K562 (cell line): ENCODE results near the gene FANK1. TPM values are rescaled to one million over a fixed set of nuclear protein-coding genes. Genes with fewer than 3 reads are reported as not detected.

Experiments
- ATAC-seq: fragments of 200-7000 bp; cut with Tn5 transposase; 3 replicates; pipeline ENCODE4 v1.9.1; 2020; ENCODE audit warnings: moderate library complexity
- BruUV-seq: library from RNA; stranded (reverse); fragments of 400-500 nt; replicated peaks from 2 replicates; lab custom pipeline; 2021; lab: Mats Ljungman, UMichigan
- CTCF ChIA-PET: fragments of 300-600 bp; formaldehyde crosslinking; extraction: SDS; loops from one replicate; lab custom pipeline; 2021; ENCODE audit warnings: low intra/inter-chr PET ratio; lab: Yijun Ruan, JAX
- POLR2A ChIA-PET: fragments of 300-600, 350-650 bp; sonication (Branson Sonifier 250); formaldehyde crosslinking; extraction: SDS; loops from one replicate; lab custom pipeline; 2021; ENCODE audit warnings: antibody characterized with exemption, inconsistent platforms; lab: Yijun Ruan, JAX
- DNase-seq, 4 experiments: peaks; one replicate each; pipeline versions ENCODE4 v3.0.0 to v3.0.0-alpha.2; 2011 to 2018; ENCODE audit warnings: low spot score in 3 of 4, mixed read lengths in 3 of 4; ENCODE audit errors: extremely low read depth in 1 of 4
- FAIRE-seq: peaks from 2 replicates; lab custom pipeline; 2011; peaks lifted over from hg19 to GRCh38; lab: Jason Lieb, UNC
- H2AFZ ChIP-seq: 2 replicates; pipeline ENCODE4 v1.6.0; 2011; ENCODE audit warnings: low read depth, low read length, control low read depth, inconsistent platforms
- H3K27ac ChIP-seq: fragments of 200-600 bp; 3 replicates; pipeline ENCODE4 v1.8.0; 2011; ENCODE audit warnings: low read depth, mild to moderate bottlenecking, control low read depth, inconsistent platforms, low read length, moderate library complexity, mixed read lengths; ENCODE audit errors: extremely low read depth
- H3K27me3 ChIP-seq, 2 experiments: fragments of 300-600 bp in 1 of 2; 2 replicates in 1 of 2; 3 replicates in 1 of 2; pipeline versions ENCODE4 v1.6.0 to v1.8.0; 2011; ENCODE audit warnings: inconsistent platforms in 2 of 2, low read length in 2 of 2, mild to moderate bottlenecking in 1 of 2, mixed read lengths in 1 of 2, moderate library complexity in 1 of 2; ENCODE audit not compliant: control insufficient read depth in 2 of 2, insufficient read depth in 2 of 2
- H3K36me3 ChIP-seq: fragments of 300-600 bp; 3 replicates; pipeline ENCODE4 v1.8.0; 2011; ENCODE audit warnings: mild to moderate bottlenecking, low read length, inconsistent platforms; ENCODE audit not compliant: control insufficient read depth, insufficient read depth
- H3K4me1 ChIP-seq, 2 experiments: fragments of 200-600 bp in 1 of 2; replicated peaks in 1 of 2; 2 replicates in 1 of 2; 3 replicates in 1 of 2; pipeline versions ENCODE4 v1.5.1 to v1.8.0; 2011; ENCODE audit warnings: inconsistent platforms in 2 of 2, low read length in 2 of 2, mild to moderate bottlenecking in 1 of 2, mixed read lengths in 1 of 2, moderate library complexity in 1 of 2; ENCODE audit not compliant: control insufficient read depth in 2 of 2, insufficient read depth in 2 of 2
- H3K4me2 ChIP-seq: 2 replicates; pipeline ENCODE4 v1.6.1; 2011; ENCODE audit warnings: low read length, control low read depth, inconsistent platforms, mixed read lengths; ENCODE audit not compliant: insufficient read depth
- H3K4me3 ChIP-seq: fragments of 200-600 bp; sonication (generic), shearing (Covaris generic); 2 replicates; pipeline ENCODE4 v1.5.1; 2016; ENCODE audit warnings: control low read depth, inconsistent platforms
- H3K79me2 ChIP-seq: fragments of 200-600 bp; 3 replicates; pipeline ENCODE4 v1.8.0; 2011; ENCODE audit warnings: low read length, inconsistent platforms; ENCODE audit not compliant: control insufficient read depth, insufficient read depth
- H3K9ac ChIP-seq, 2 experiments: 2 replicates each; pipeline versions ENCODE4 v1.6.0 to v1.6.1; 2011; ENCODE audit warnings: low read depth in 2 of 2, low read length in 2 of 2, control low read depth in 1 of 2, inconsistent platforms in 1 of 2, mild to moderate bottlenecking in 1 of 2, mixed read lengths in 1 of 2; ENCODE audit not compliant: insufficient read depth in 1 of 2
- H3K9me1 ChIP-seq: one replicate; pipeline ENCODE4 v1.6.0; 2011; ENCODE audit warnings: inconsistent platforms, mild to moderate bottlenecking, low read length, moderate library complexity; ENCODE audit not compliant: control insufficient read depth, insufficient read depth
- H3K9me3 ChIP-seq: replicated peaks from 2 replicates; pipeline ENCODE4 v1.5.1; 2011; ENCODE audit warnings: low read depth, low read length, inconsistent platforms; ENCODE audit not compliant: control insufficient read depth, insufficient read depth
- H4K20me1 ChIP-seq: replicated peaks from 2 replicates; pipeline ENCODE4 v1.6.1; 2011; ENCODE audit warnings: low read length, inconsistent platforms, mixed read lengths; ENCODE audit not compliant: control insufficient read depth, insufficient read depth
- EP400 ChIP-seq: fragments of 450-650 bp; IDR thresholded peaks from 2 replicates; pipeline ENCODE4 v1.6.1; 2017; ENCODE audit warnings: antibody characterized with exemption, mild to moderate bottlenecking, moderate library complexity
- EWSR1 ChIP-seq: fragments of 450-650 bp; IDR thresholded peaks from 2 replicates; pipeline ENCODE4 v1.6.1; 2018; ENCODE audit warnings: borderline replicate concordance, mild to moderate bottlenecking, low read depth, moderate library complexity; ENCODE audit not compliant: partially characterized antibody
- HNRNPLL ChIP-seq: fragments of 200-400 bp; formaldehyde crosslinking; IDR thresholded peaks from 2 replicates; pipeline ENCODE4 v1.6.1; 2017; ENCODE audit warnings: low read length, low read depth, mild to moderate bottlenecking; ENCODE audit not compliant: poor library complexity, severe bottlenecking
- NFRKB ChIP-seq: fragments of 450-650 bp; IDR thresholded peaks from 2 replicates; pipeline ENCODE4 v1.6.1; 2016; ENCODE audit warnings: low read depth
- NUFIP1 ChIP-seq: fragments of 450-650 bp; IDR thresholded peaks from 2 replicates; pipeline ENCODE4 v1.6.1; 2018; ENCODE audit not compliant: partially characterized antibody
- TEAD2 ChIP-seq: fragments of 450-650 bp; IDR thresholded peaks from 2 replicates; pipeline ENCODE4 v1.6.1; 2016; ENCODE audit warnings: missing genetic modification characterization, control low read depth, missing compliant biosample characterization
- ZNF253 ChIP-seq: fragments of 250-450 bp; sonication (Bioruptor Pico); conservative IDR thresholded peaks from 2 replicates; pipeline ENCODE4 v1.6.1; 2021; ENCODE audit warnings: mild to moderate bottlenecking
- WGBS: fragments of 100-300 bp; shearing (Covaris generic); methylation state at CpG from one replicate; pipeline ENCODE4 v1.1.6; 2016; ENCODE audit warnings: low coverage, mixed read lengths; ENCODE audit not compliant: insufficient coverage; ENCODE audit errors: missing lambda C conversion rate; 5-methylcytosine and 5-hydroxymethylcytosine counted together
- in situ Hi-C: fragments of 300-500 bp; cut with MboI; formaldehyde crosslinking; loops from 4 replicates; pipeline ENCODE4 v1.15.0; 2018; ENCODE audit warnings: inconsistent platforms, mixed read lengths
- intact Hi-C: fragments of 100-400 bp; cut with micrococcal nuclease; formaldehyde crosslinking; loops from 2 replicates; pipeline ENCODE4 v1.14.2; 2022
- polyA plus RNA-seq, 8 experiments: library from polyadenylated mRNA; depleted of rRNA in 4 of 8; stranded (reverse) in 5 of 8; unstranded in 3 of 8; fragments of >200 nt; fragmentation: Nextera tagmentation in 2 of 8; fragmentation: Illumina TruSeq in 1 of 8; extraction: Ambion mirVana in 2 of 8; extraction: Trizol in 1 of 8; gene quantifications; 2 replicates each; pipeline versions ENCODE4 v1.2.1 to v1.2.3, GENCODE V29; 2011 to 2014; ENCODE audit warnings: inconsistent platforms in 1 of 8, missing spikeins in 1 of 8
- total RNA-seq, 7 experiments: library from RNA; depleted of rRNA in 6 of 7; stranded (reverse); fragments of >200 nt in 6 of 7; fragmentation: Illumina TruSeq in 2 of 7; extraction: Trizol in 2 of 7; gene quantifications; 2 replicates each; pipeline versions ENCODE4 v1.2.1 to v1.2.3, GENCODE V29; 2011 to 2021; ENCODE audit warnings: low replicate concordance in 1 of 7
- TF ChIP-seq, protein P1 (sequence below): fragments of 250-450 bp; sonication (Bioruptor Pico); IDR thresholded peaks from 2 replicates; pipeline ENCODE4 v1.9.0; 2021; ENCODE audit warnings: mild to moderate bottlenecking
- TF ChIP-seq, protein P2 (sequence below), 2 experiments: fragments of 150-350 bp in 1 of 2; IDR thresholded peaks; 2 replicates each; pipeline ENCODE4 v1.6.1; 2012 to 2016; ENCODE audit warnings: low read depth in 2 of 2, low read length in 2 of 2, mild to moderate bottlenecking in 1 of 2, moderate library complexity in 1 of 2
- TF ChIP-seq, protein P3 (sequence below): fragments of 450-650 bp; IDR thresholded peaks from 2 replicates; pipeline ENCODE4 v1.6.1; 2016; ENCODE audit warnings: low read depth, mild to moderate bottlenecking, moderate library complexity
- TF ChIP-seq, protein P4 (sequence below): fragments of 250-450 bp; sonication (Bioruptor Pico); IDR thresholded peaks from 2 replicates; pipeline ENCODE4 v1.4.0; 2020; ENCODE audit warnings: borderline replicate concordance

FANK1 gene
- total and polyA plus RNA-seq, 9 of the 15 experiments (the other 6 are each of a cell fraction or from before 2014, with no cell fraction given): 0.11 to 2.3 (median 0.51) TPM; not detected in 1

DNA sequence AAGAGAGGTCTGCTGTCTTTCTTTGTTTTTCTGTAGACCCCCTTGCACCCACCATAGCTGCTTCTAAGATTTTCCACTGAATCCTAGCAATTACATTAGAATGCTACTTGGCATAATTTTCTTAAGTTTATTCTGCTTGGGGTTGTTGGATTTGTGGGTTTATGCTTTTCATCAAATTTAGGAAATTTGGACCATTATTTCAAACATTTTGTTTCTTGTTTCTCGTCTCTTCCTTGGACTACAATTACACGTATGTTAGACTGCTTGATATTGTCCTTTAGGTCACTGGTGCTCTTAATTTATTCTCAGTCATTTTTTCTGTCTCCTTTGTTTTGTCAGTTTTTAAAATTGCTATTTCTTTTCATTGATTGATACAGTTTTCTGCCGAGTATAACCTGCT, 65.8 kb downstream of the FANK1 start (continued):
- no peak for TF ChIP-seq NFRKB
- no peak for TF ChIP-seq EP400
- no peak for TF ChIP-seq HNRNPLL
- TF ChIP-seq, protein P1, sequence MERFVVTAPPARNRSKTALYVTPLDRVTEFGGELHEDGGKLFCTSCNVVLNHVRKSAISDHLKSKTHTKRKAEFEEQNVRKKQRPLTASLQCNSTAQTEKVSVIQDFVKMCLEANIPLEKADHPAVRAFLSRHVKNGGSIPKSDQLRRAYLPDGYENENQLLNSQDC: no peak
- TF ChIP-seq ZNF253: no peak
- TF ChIP-seq NUFIP1: no peak
- TF ChIP-seq, protein P2, sequence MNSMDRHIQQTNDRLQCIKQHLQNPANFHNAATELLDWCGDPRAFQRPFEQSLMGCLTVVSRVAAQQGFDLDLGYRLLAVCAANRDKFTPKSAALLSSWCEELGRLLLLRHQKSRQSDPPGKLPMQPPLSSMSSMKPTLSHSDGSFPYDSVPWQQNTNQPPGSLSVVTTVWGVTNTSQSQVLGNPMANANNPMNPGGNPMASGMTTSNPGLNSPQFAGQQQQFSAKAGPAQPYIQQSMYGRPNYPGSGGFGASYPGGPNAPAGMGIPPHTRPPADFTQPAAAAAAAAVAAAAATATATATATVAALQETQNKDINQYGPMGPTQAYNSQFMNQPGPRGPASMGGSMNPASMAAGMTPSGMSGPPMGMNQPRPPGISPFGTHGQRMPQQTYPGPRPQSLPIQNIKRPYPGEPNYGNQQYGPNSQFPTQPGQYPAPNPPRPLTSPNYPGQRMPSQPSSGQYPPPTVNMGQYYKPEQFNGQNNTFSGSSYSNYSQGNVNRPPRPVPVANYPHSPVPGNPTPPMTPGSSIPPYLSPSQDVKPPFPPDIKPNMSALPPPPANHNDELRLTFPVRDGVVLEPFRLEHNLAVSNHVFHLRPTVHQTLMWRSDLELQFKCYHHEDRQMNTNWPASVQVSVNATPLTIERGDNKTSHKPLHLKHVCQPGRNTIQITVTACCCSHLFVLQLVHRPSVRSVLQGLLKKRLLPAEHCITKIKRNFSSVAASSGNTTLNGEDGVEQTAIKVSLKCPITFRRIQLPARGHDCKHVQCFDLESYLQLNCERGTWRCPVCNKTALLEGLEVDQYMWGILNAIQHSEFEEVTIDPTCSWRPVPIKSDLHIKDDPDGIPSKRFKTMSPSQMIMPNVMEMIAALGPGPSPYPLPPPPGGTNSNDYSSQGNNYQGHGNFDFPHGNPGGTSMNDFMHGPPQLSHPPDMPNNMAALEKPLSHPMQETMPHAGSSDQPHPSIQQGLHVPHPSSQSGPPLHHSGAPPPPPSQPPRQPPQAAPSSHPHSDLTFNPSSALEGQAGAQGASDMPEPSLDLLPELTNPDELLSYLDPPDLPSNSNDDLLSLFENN (IDR thresholded peaks at IDR 0.05; ENCODE audit: low read depth in 2 of 2, low read length in 2 of 2): no peak

DNA sequence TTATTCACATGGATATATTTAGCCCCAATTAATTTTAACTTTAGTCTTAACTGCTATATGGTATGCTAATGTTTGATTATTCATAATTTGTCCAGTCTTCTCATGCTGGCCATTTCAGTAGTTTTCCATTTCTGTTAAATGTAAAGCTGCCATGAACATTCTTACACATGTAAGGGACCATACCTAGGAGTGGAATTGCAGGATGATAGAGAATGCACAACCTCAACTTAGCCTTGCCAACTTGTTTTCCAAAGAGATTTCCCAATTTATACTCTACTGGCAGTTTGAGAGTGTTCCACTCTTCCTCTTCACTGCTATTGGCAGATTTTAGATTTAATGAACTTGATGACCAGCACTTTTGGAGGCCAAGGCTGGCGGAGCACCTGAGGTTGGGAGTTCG, 68.2 kb downstream of the FANK1 start:
- H3K4me1 ChIP-seq: no peaks in the 10 kb centered on the region
- H3K9me1 ChIP-seq: no peaks in the 10 kb centered on the region
- POLR2A ChIA-PET: no interaction called here
- in situ Hi-C loops: no loop called here
- intact Hi-C loops: no loop called here
- no peak overlapping the region for H3K9ac ChIP-seq
- no peak for DNase-seq
- H3K4me2 ChIP-seq: no peak overlapping the region
- no TSS peak for BruUV-seq
- no peaks in the 10 kb centered on the region; a peak in 1 of 5 replicates for H3K27me3 ChIP-seq
- H3K36me3 ChIP-seq: no peaks in the 10 kb centered on the region
- no peak for FAIRE-seq
- no peaks in the 10 kb centered on the region for H4K20me1 ChIP-seq
- no peak overlapping the region for H2AFZ ChIP-seq
- no peaks in the 10 kb centered on the region for H3K9me3 ChIP-seq
- no peaks in the 10 kb centered on the region for H3K79me2 ChIP-seq
- CTCF ChIA-PET: no interaction called here
- H3K27ac ChIP-seq: no peak overlapping the region
- WGBS: 4% methylated on average over 2 of the region's 2 CpGs
- ATAC-seq: no peak
- H3K4me3 ChIP-seq: no peak overlapping the region
- TF ChIP-seq, protein P3, sequence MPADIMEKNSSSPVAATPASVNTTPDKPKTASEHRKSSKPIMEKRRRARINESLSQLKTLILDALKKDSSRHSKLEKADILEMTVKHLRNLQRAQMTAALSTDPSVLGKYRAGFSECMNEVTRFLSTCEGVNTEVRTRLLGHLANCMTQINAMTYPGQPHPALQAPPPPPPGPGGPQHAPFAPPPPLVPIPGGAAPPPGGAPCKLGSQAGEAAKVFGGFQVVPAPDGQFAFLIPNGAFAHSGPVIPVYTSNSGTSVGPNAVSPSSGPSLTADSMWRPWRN: no peak
- TF ChIP-seq TEAD2 (tag) (no peak), EWSR1 (no peak)
- TF ChIP-seq, protein P4, sequence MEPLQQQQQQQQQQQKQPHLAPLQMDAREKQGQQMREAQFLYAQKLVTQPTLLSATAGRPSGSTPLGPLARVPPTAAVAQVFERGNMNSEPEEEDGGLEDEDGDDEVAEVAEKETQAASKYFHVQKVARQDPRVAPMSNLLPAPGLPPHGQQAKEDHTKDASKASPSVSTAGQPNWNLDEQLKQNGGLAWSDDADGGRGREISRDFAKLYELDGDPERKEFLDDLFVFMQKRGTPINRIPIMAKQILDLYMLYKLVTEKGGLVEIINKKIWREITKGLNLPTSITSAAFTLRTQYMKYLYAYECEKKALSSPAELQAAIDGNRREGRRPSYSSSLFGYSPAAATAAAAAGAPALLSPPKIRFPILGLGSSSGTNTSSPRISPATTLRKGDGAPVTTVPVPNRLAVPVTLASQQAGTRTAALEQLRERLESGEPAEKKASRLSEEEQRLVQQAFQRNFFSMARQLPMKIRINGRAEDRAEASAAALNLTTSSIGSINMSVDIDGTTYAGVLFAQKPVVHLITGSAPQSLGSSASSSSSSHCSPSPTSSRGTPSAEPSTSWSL: no peak
